SKM-1 (cell line): ENCODE data around the gene ZNF618.

ENCODE experiments used
- DNase-seq: peaks from one replicate; lab custom pipeline; 2025; ENCODE audit not compliant: unreplicated experiment; lab: John Stamatoyannopoulos, UW

ZNF618 gene

GRCh38 chr9:113911850-113912557 is 35.9 kb downstream of the ZNF618 start:
- DNase-seq: no peak

GRCh38 chr9:113912816-113913215 is 36.7 kb downstream of the ZNF618 start:
- no peak for DNase-seq

- DNase-seq: no peak
Measured at GRCh38 chr9:113913426-113914195, 37.5 kb downstream of the ZNF618 start.

GRCh38 chr9:113914517-113914916 is 38.4 kb downstream of the ZNF618 start:
- DNase-seq: no peak

GRCh38 chr9:113915817-113916434 is 39.8 kb downstream of the ZNF618 start:
- DNase-seq: no peak

GRCh38 chr9:113916931-113917330 is 40.8 kb downstream of the ZNF618 start:
- DNase-seq: no peak

- DNase-seq: no peak
Measured at GRCh38 chr9:113918697-113919350, 42.7 kb downstream of the ZNF618 start.

GRCh38 chr9:113919382-113919781 is 43.3 kb downstream of the ZNF618 start:
- no peak for DNase-seq

- DNase-seq: no peak
Measured at GRCh38 chr9:113919871-113920270, 43.8 kb downstream of the ZNF618 start.

GRCh38 chr9:113920872-113921271 is 44.8 kb downstream of the ZNF618 start:
- no peak for DNase-seq

- DNase-seq: no peak
Measured at GRCh38 chr9:113921396-113921925, 45.4 kb downstream of the ZNF618 start.

- no peak for DNase-seq
Measured at GRCh38 chr9:113922160-113922559, 46.1 kb downstream of the ZNF618 start.

- DNase-seq: no peak
Measured at GRCh38 chr9:113926211-113926610, 50.1 kb downstream of the ZNF618 start.

GRCh38 chr9:113927277-113927676 is 51.2 kb downstream of the ZNF618 start:
- DNase-seq: no peak

GRCh38 chr9:113928269-113928668 is 52.2 kb downstream of the ZNF618 start:
- no peak for DNase-seq

GRCh38 chr9:113929634-113930389 is 53.7 kb downstream of the ZNF618 start:
- DNase-seq: no peak

- no peak for DNase-seq
Measured at GRCh38 chr9:113930390-113930783, 54.3 kb downstream of the ZNF618 start.

- no peak for DNase-seq
Measured at GRCh38 chr9:113931140-113931539, 55.0 kb downstream of the ZNF618 start.

GRCh38 chr9:113931777-113932176 is 55.7 kb downstream of the ZNF618 start:
- DNase-seq: no peak

GRCh38 chr9:113932906-113933584 is 56.9 kb downstream of the ZNF618 start:
- DNase-seq: no peak
